Hepatic stellate cell (primary cell): ENCODE measurements around the gene EIF3I.

Source experiments
- DNase-seq: peaks from one replicate; pipeline ENCODE4 v3.0.0; 2011; ENCODE audit warnings: low spot score

The EIF3I gene

GRCh38 chr1:32198237-32199042 lies 23.8 kb upstream of the EIF3I start:
- no peak for DNase-seq

GRCh38 chr1:32199043-32199716 lies 23.0 kb upstream of the EIF3I start:
- DNase-seq, result no peak

- no peak for DNase-seq
These were observed 22.5 kb upstream of the EIF3I start for GRCh38 chr1:32199717-32200072.

- peak; percentile 82 for DNase-seq
These were observed 21.8 kb upstream of the EIF3I start, which contains the start of gene CCDC28B for GRCh38 chr1:32200226-32201010. Gene CCDC28B, plus strand, starts transcription at chr1:32200595. Its CDS starts 1,341 bp downstream, at chr1:32201936.

- DNase-seq, result peak; percentile 78
These were observed 21.0 kb upstream of the EIF3I start for GRCh38 chr1:32201011-32201855.

- no peak for DNase-seq
These were observed 17.3 kb upstream of the EIF3I start for GRCh38 chr1:32204943-32205361.

- DNase-seq, result peak; percentile 95
These were observed 16.5 kb upstream of the EIF3I start, which contains the start of gene IQCC for GRCh38 chr1:32205401-32206370. Gene IQCC, plus strand, starts transcription at chr1:32205671. Its CDS starts 11 bp downstream, at chr1:32205682.

GRCh38 chr1:32208469-32208868 lies 13.7 kb upstream of the EIF3I start:
- DNase-seq, result no peak

GRCh38 chr1:32208891-32209328 lies 13.3 kb upstream of the EIF3I start, which contains the start of gene DCDC2B:
Gene DCDC2B, plus strand, starts transcription at chr1:32209089. Its CDS starts 5 bp downstream, at chr1:32209094.
- no peak for DNase-seq

- DNase-seq, result peak; percentile 84
These were observed 6.4 kb upstream of the EIF3I start for GRCh38 chr1:32215629-32216480.

- DNase-seq, result no peak
These were observed 5.6 kb upstream of the EIF3I start for GRCh38 chr1:32216566-32216965.

- DNase-seq, result no peak
These were observed 3.2 kb upstream of the EIF3I start for GRCh38 chr1:32219022-32219421.

- DNase-seq, result no peak
These were observed 1.2 kb upstream of the EIF3I start for GRCh38 chr1:32220746-32221580.

GRCh38 chr1:32221581-32221979 lies 627 bp upstream of the EIF3I start:
- no peak for DNase-seq

GRCh38 chr1:32223683-32224082 lies 1.5 kb downstream of the EIF3I start:
- no peak for DNase-seq

GRCh38 chr1:32224285-32224684 lies 2.1 kb downstream of the EIF3I start:
- no peak for DNase-seq

- DNase-seq, result no peak
These were observed 6.6 kb downstream of the EIF3I start for GRCh38 chr1:32228771-32229170.

- no peak for DNase-seq
These were observed 9.7 kb downstream of the EIF3I start for GRCh38 chr1:32231843-32232432.
